Liver (tissue), 9 donors: ENCODE measurements around the gene THAP3. TPM values are rescaled to one million over a fixed set of nuclear protein-coding genes. Genes with fewer than 3 reads are reported as not detected.

Source experiments
- DNase-seq: peaks from one replicate; pipeline ENCODE4 v3.0.0-alpha.2; 2017; ENCODE audit warnings: low spot score
- H3K27ac ChIP-seq, 2 donors: one replicate each; pipeline ENCODE4 v1.7.0; 2013; ENCODE audit warnings: inconsistent platforms in 2 of 2, low read length in 2 of 2, control low read depth in 1 of 2, low read depth in 1 of 2, mild to moderate bottlenecking in 1 of 2
- H3K27me3 ChIP-seq, 4 donors: one replicate each; pipeline versions ENCODE4 v1.6.1 to v1.7.0; 2013; ENCODE audit warnings: low read length in 3 of 4, inconsistent platforms in 1 of 4, mild to moderate bottlenecking in 1 of 4, moderate library complexity in 1 of 4; ENCODE audit not compliant: control insufficient read depth in 4 of 4, insufficient read depth in 4 of 4
- H3K36me3 ChIP-seq, 4 donors: one replicate each; pipeline versions ENCODE4 v1.6.1 to v1.7.0; 2013; ENCODE audit warnings: low read length in 3 of 4, mild to moderate bottlenecking in 3 of 4, low read depth in 1 of 4, moderate library complexity in 1 of 4; ENCODE audit not compliant: control insufficient read depth in 4 of 4, insufficient read depth in 3 of 4
- H3K4me1 ChIP-seq, 4 donors: one replicate each; pipeline versions ENCODE4 v1.6.1 to v1.7.0; 2013; ENCODE audit warnings: low read length in 3 of 4, mild to moderate bottlenecking in 3 of 4, moderate library complexity in 1 of 4; ENCODE audit not compliant: control insufficient read depth in 4 of 4, insufficient read depth in 4 of 4
- H3K4me3 ChIP-seq, 3 donors: one replicate each; pipeline versions ENCODE4 v1.6.1 to v1.7.0; 2013; ENCODE audit warnings: low read length in 3 of 3, control low read depth in 1 of 3, low read depth in 1 of 3, mild to moderate bottlenecking in 1 of 3
- H3K9ac ChIP-seq, 2 donors: one replicate each; pipeline ENCODE4 v1.7.0; 2013; ENCODE audit warnings: low read length in 2 of 2, mild to moderate bottlenecking in 2 of 2, moderate library complexity in 2 of 2, control low read depth in 1 of 2, low read depth in 1 of 2
- H3K9me3 ChIP-seq, 4 donors: one replicate each; pipeline versions ENCODE4 v1.6.1 to v1.7.0; 2013; ENCODE audit warnings: low read length in 3 of 4; ENCODE audit not compliant: control insufficient read depth in 4 of 4
- EGR1 ChIP-seq, 2 donors: IDR thresholded peaks; 2 replicates each; pipeline ENCODE4 v1.6.1; 2016 to 2018; ENCODE audit warnings: antibody characterized with exemption in 2 of 2, low read depth in 2 of 2
- FOXA1 ChIP-seq: IDR thresholded peaks from 2 replicates; pipeline ENCODE4 v1.6.1; 2016; ENCODE audit warnings: antibody characterized with exemption
- FOXA2 ChIP-seq: IDR thresholded peaks from 2 replicates; pipeline ENCODE4 v1.6.1; 2016; ENCODE audit warnings: antibody characterized with exemption
- GABPA ChIP-seq, 2 donors: IDR thresholded peaks in 1 of 2; conservative IDR thresholded peaks in 1 of 2; 2 replicates each; pipeline ENCODE4 v1.6.1; 2016; ENCODE audit warnings: antibody characterized with exemption in 2 of 2, mild to moderate bottlenecking in 1 of 2, moderate library complexity in 1 of 2
- HNF4A ChIP-seq, 2 donors: conservative IDR thresholded peaks; 2 replicates each; pipeline ENCODE4 v1.6.1; 2016; ENCODE audit warnings: antibody characterized with exemption in 2 of 2, mild to moderate bottlenecking in 2 of 2
- HNF4G ChIP-seq: IDR thresholded peaks from 2 replicates; pipeline ENCODE4 v1.6.1; 2016; ENCODE audit warnings: antibody characterized with exemption
- JUND ChIP-seq, 2 donors: IDR thresholded peaks; 2 replicates each; pipeline ENCODE4 v1.6.1; 2016; ENCODE audit warnings: antibody characterized with exemption in 2 of 2
- NR2F2 ChIP-seq: IDR thresholded peaks from 2 replicates; pipeline ENCODE4 v1.6.1; 2016; ENCODE audit warnings: antibody characterized with exemption
- RAD21 ChIP-seq, 2 donors: IDR thresholded peaks; 2 replicates each; pipeline ENCODE4 v1.6.1; 2016; ENCODE audit warnings: antibody characterized with exemption in 2 of 2, mild to moderate bottlenecking in 2 of 2
- RXRA ChIP-seq, 2 donors: IDR thresholded peaks; 2 replicates each; pipeline ENCODE4 v1.6.1; 2017 to 2018; ENCODE audit warnings: antibody characterized with exemption in 2 of 2, mild to moderate bottlenecking in 1 of 2
- SP1 ChIP-seq: IDR thresholded peaks from 2 replicates; pipeline ENCODE4 v1.6.1; 2018; ENCODE audit warnings: antibody characterized with exemption, mild to moderate bottlenecking
- TAF1 ChIP-seq: conservative IDR thresholded peaks from 2 replicates; pipeline ENCODE4 v1.6.1; 2016; ENCODE audit warnings: antibody characterized with exemption, mild to moderate bottlenecking
- YY1 ChIP-seq: IDR thresholded peaks from 2 replicates; pipeline ENCODE4 v1.6.1; 2016; ENCODE audit warnings: antibody characterized with exemption, mild to moderate bottlenecking
- WGBS: extraction: QIAGEN DNeasy Blood & Tissue Kit; methylation state at CpG from one replicate; pipeline ENCODE4 v1.1.7; 2013; 5-methylcytosine and 5-hydroxymethylcytosine counted together
- polyA plus RNA-seq, 2 donors: library from polyadenylated mRNA; stranded (reverse) in 1 of 2; unstranded in 1 of 2; fragments of 200-250 nt in 1 of 2; fragments of >200 nt in 1 of 2; fragmentation: Nextera tagmentation in 1 of 2; extraction: Ambion mirVana in 1 of 2; gene quantifications; one replicate each; pipeline versions ENCODE4 v1.2.1 to v1.2.3, GENCODE V29; 2013 to 2015
- total RNA-seq, 2 donors: library from RNA; depleted of rRNA; stranded (reverse); fragments of >200 nt; gene quantifications; one replicate each; pipeline ENCODE4 v1.2.3, GENCODE V29; 2014
- TF ChIP-seq, protein P1 (sequence below): IDR thresholded peaks from 2 replicates; pipeline ENCODE4 v1.6.1; 2016; ENCODE audit warnings: antibody characterized with exemption
- TF ChIP-seq, protein P2 (sequence below): IDR thresholded peaks from 2 replicates; pipeline ENCODE4 v1.6.1; 2016; ENCODE audit warnings: antibody characterized with exemption
- TF ChIP-seq, protein P3 (sequence below): fragments of 150-350 bp; IDR thresholded peaks from 2 replicates; pipeline ENCODE4 v1.5.1; 2017; ENCODE audit warnings: improper control_type of control experiment, low read depth, low read length; ENCODE audit not compliant: missing input control
- TF ChIP-seq, protein P4 (sequence below): IDR thresholded peaks from 2 replicates; pipeline ENCODE4 v1.6.1; 2016; ENCODE audit warnings: antibody characterized with exemption, mild to moderate bottlenecking
- TF ChIP-seq, protein P5 (sequence below): IDR thresholded peaks from 2 replicates; pipeline ENCODE4 v1.6.1; 2016; ENCODE audit warnings: antibody characterized with exemption
- donor health status: healthy.
- donor health status: healthy.
- donor health status: healthy.
- donor health status: healthy.
- donor health status: healthy.

The THAP3 gene
- total and polyA plus RNA-seq, 4 donors = 7.2 to 10.2 (median 8.6) TPM

DNA sequence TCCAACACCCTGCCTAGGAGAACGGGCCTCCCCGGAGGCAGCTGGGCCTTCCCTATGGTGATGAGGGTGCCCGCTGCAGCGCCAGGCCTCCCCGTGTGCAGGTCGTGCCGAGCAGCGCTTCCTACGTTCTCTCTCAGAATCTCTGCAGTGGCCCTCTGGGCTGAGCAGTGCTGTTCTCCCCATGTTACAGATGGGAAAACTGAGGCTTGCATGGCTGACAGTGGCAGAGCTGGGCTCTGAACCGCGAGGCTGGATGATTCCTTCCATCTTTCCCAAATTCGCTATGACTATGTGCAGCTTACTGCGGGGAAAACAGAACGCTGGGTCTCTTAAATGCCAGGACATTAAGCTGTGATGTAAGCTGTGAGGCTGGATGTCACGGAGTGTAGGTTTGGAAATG, 30.9 kb upstream of the THAP3 start:
- no peak for TF ChIP-seq SP1
- TF ChIP-seq RAD21 (IDR thresholded peaks at IDR 0.05) = no peak
- TF ChIP-seq, protein P1, sequence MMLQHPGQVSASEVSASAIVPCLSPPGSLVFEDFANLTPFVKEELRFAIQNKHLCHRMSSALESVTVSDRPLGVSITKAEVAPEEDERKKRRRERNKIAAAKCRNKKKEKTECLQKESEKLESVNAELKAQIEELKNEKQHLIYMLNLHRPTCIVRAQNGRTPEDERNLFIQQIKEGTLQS = no peak
- no peak for TF ChIP-seq YY1
- TF ChIP-seq, protein P2, sequence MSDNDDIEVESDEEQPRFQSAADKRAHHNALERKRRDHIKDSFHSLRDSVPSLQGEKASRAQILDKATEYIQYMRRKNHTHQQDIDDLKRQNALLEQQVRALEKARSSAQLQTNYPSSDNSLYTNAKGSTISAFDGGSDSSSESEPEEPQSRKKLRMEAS = no peak
- TF ChIP-seq RXRA (IDR thresholded peaks at IDR 0.05) = no peak
- TF ChIP-seq, protein P3, sequence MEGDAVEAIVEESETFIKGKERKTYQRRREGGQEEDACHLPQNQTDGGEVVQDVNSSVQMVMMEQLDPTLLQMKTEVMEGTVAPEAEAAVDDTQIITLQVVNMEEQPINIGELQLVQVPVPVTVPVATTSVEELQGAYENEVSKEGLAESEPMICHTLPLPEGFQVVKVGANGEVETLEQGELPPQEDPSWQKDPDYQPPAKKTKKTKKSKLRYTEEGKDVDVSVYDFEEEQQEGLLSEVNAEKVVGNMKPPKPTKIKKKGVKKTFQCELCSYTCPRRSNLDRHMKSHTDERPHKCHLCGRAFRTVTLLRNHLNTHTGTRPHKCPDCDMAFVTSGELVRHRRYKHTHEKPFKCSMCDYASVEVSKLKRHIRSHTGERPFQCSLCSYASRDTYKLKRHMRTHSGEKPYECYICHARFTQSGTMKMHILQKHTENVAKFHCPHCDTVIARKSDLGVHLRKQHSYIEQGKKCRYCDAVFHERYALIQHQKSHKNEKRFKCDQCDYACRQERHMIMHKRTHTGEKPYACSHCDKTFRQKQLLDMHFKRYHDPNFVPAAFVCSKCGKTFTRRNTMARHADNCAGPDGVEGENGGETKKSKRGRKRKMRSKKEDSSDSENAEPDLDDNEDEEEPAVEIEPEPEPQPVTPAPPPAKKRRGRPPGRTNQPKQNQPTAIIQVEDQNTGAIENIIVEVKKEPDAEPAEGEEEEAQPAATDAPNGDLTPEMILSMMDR = no peak
- TF ChIP-seq JUND (IDR thresholded peaks at IDR 0.05) = no peak
- TF ChIP-seq HNF4A (conservative IDR thresholded peaks at IDR 0.05) = no peak
- Histone ChIP-seq H3K27ac (no peak overlapping the region), H3K4me1 (peaks cover 0 to 19% (median 11%) of the 10 kb centered on the region in 4 donors), H3K27me3 (no peaks in the 10 kb centered on the region), H3K9me3 (no peaks in the 10 kb centered on the region), H3K9ac (no peak overlapping the region), H3K4me3 (no peak overlapping the region), H3K36me3 (peaks cover 26 to 71% (median 47%) of the 10 kb centered on the region in 4 donors)
- WGBS = 96% methylated on average over 15 of the region's 15 CpGs
- DNase-seq = no peak

DNA sequence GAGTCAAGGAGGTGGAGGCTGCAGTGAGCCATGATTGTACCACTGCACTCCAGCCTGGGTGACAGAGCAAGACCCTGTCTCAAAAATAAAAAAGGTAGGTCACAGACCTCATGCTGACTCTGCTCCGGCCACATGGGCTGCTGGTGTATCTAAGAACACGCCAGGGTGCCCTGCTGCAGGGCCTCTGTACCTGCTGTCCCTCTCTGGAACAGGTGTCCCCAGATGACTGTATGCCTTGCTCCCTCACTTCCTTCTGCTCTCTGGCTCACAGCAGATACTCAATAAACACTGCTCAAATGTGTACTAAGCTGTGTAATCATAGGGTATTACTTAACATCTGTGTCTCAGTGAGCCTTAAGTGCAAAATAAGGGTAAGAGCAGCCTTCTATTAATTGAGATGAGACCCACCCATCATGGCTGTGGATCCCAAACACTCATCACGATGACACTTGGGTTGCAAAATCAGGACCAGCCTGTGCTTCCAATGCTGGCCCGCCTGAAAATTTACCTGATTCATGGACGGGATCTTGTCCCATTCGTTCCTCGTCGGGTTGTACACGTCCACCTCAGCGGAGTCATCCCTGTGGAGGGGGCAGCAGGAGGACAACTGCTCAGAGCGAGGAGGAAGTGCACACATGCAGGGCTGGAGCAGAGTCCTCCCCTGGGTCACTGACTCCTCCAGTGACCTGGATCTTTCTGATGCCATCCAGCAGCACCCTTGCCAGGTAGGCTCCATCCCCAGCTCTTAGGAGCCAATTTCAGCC, 29.5 kb upstream of the THAP3 start:
- no peaks in the 10 kb centered on the region for H3K27me3 ChIP-seq
- WGBS = 89% methylated on average over 11 of the region's 11 CpGs
- H3K4me1 ChIP-seq = peaks cover 3 to 33% (median 22%) of the 10 kb centered on the region in 4 donors
- H3K9me3 ChIP-seq = no peaks in the 10 kb centered on the region
- no peak for TF ChIP-seq FOXA1
- no peak for TF ChIP-seq RXRA (IDR thresholded peaks at IDR 0.05)
- no peak for TF ChIP-seq HNF4A (conservative IDR thresholded peaks at IDR 0.05)
- TF ChIP-seq, protein P1 = no peak
- TF ChIP-seq EGR1 (IDR thresholded peaks at IDR 0.05; ENCODE audit: low read depth in 2 of 2) = no peak
- TF ChIP-seq TAF1 = no peak
- TF ChIP-seq, protein P4, sequence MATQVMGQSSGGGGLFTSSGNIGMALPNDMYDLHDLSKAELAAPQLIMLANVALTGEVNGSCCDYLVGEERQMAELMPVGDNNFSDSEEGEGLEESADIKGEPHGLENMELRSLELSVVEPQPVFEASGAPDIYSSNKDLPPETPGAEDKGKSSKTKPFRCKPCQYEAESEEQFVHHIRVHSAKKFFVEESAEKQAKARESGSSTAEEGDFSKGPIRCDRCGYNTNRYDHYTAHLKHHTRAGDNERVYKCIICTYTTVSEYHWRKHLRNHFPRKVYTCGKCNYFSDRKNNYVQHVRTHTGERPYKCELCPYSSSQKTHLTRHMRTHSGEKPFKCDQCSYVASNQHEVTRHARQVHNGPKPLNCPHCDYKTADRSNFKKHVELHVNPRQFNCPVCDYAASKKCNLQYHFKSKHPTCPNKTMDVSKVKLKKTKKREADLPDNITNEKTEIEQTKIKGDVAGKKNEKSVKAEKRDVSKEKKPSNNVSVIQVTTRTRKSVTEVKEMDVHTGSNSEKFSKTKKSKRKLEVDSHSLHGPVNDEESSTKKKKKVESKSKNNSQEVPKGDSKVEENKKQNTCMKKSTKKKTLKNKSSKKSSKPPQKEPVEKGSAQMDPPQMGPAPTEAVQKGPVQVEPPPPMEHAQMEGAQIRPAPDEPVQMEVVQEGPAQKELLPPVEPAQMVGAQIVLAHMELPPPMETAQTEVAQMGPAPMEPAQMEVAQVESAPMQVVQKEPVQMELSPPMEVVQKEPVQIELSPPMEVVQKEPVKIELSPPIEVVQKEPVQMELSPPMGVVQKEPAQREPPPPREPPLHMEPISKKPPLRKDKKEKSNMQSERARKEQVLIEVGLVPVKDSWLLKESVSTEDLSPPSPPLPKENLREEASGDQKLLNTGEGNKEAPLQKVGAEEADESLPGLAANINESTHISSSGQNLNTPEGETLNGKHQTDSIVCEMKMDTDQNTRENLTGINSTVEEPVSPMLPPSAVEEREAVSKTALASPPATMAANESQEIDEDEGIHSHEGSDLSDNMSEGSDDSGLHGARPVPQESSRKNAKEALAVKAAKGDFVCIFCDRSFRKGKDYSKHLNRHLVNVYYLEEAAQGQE = no peak
- TF ChIP-seq, protein P3 = no peak
- no peak for TF ChIP-seq SP1
- TF ChIP-seq NR2F2 = no peak
- TF ChIP-seq GABPA (IDR thresholded peaks at IDR 0.05 in 1 of 2, conservative IDR thresholded peaks at IDR 0.05 in 1 of 2) = no peak
- no peak for TF ChIP-seq JUND (IDR thresholded peaks at IDR 0.05)
- TF ChIP-seq YY1 = no peak
- no peak for TF ChIP-seq HNF4G
- no peak for TF ChIP-seq RAD21 (IDR thresholded peaks at IDR 0.05)
- TF ChIP-seq, protein P5, sequence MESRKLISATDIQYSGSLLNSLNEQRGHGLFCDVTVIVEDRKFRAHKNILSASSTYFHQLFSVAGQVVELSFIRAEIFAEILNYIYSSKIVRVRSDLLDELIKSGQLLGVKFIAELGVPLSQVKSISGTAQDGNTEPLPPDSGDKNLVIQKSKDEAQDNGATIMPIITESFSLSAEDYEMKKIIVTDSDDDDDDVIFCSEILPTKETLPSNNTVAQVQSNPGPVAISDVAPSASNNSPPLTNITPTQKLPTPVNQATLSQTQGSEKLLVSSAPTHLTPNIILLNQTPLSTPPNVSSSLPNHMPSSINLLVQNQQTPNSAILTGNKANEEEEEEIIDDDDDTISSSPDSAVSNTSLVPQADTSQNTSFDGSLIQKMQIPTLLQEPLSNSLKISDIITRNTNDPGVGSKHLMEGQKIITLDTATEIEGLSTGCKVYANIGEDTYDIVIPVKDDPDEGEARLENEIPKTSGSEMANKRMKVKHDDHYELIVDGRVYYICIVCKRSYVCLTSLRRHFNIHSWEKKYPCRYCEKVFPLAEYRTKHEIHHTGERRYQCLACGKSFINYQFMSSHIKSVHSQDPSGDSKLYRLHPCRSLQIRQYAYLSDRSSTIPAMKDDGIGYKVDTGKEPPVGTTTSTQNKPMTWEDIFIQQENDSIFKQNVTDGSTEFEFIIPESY = no peak
- TF ChIP-seq FOXA2 = no peak
- peaks cover 25 to 59% (median 41%) of the 10 kb centered on the region in 4 donors for H3K36me3 ChIP-seq
- H3K4me3 ChIP-seq = no peak overlapping the region
- no peak overlapping the region for H3K9ac ChIP-seq
- no peak for DNase-seq
- no peak overlapping the region for H3K27ac ChIP-seq
